Fibroblast of villous mesenchyme (primary cell): Measurements from ENCODE around the gene PLCB2. TPM values are rescaled to one million over a fixed set of nuclear protein-coding genes. Genes with fewer than 3 reads are reported as not detected.

ENCODE experiments used
- DNase-seq: peaks from one replicate; pipeline ENCODE4 v3.0.0-alpha.2; 2010; ENCODE audit warnings: low read depth
- H3K4me3 ChIP-seq: 2 replicates; pipeline ENCODE4 v1.5.1; 2011; ENCODE audit warnings: low read depth, mild to moderate bottlenecking, low read length
- CTCF ChIP-seq: IDR thresholded peaks from 2 replicates; pipeline ENCODE4 v1.5.1; 2012; ENCODE audit warnings: low read depth, mild to moderate bottlenecking, low read length; ENCODE audit not compliant: insufficient read depth
- total RNA-seq: library from RNA; depleted of rRNA; stranded (reverse); fragments of >200 nt; gene quantifications from 2 replicates; pipeline ENCODE4 v1.2.3, GENCODE V29; 2012

PLCB2 gene
- total RNA-seq, 1 donor: 0.43 TPM

GRCh38 chr15:40317580-40317979 is 9.8 kb upstream of the PLCB2 start:
- H3K4me3 ChIP-seq: no peak overlapping the region
- no peak for DNase-seq
- no peak for TF ChIP-seq CTCF

GRCh38 chr15:40316931-40317330 is 9.2 kb upstream of the PLCB2 start:
- TF ChIP-seq CTCF: no peak
- no peak for DNase-seq
- no peak overlapping the region for H3K4me3 ChIP-seq

- TF ChIP-seq CTCF: no peak
- DNase-seq: no peak
- no peak overlapping the region for H3K4me3 ChIP-seq
Observed at GRCh38 chr15:40314723-40315276, 7.1 kb upstream of the PLCB2 start.

DNA sequence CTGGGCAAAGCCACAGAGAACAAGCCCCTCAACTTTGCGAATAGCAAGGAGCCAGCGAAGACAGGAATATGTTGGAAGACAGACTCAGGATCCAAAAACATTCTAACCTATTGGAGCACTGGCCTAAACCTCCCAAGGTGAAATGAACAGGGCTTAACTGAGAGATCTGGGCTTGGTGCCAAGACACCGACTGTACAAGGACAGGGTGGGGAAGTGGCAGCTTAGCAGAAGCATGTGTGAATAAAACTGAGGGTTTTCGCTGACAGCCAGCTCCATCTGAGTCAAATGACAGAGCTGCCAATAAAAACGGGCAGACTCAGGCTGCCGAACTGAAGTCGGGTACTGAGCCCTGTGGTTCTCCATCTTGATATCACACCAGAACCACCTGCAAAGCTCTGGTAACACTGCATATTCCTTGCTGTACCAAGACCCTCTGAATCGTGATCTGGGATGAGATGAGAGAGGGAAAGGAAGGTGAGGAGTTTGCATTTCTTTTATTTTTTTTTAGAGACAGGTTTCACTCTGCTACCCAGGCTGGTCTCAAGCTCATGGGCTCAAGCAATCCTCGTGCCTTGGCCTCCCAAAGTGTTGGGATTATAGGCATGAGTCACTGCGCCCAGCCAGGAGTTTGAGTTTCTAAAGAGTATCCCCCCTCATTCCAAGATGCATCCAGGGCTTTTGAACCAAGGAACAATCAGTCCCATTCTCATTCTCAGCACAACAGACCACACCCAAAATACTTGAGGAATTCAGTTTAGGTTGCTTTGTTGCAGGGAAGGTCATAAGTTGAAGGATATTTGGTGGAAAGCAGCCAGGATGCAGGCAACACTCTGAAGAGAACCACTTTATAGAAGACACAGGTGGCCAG is 6.0 kb upstream of the PLCB2 start:
- DNase-seq: no peak
- no peak for TF ChIP-seq CTCF

DNA sequence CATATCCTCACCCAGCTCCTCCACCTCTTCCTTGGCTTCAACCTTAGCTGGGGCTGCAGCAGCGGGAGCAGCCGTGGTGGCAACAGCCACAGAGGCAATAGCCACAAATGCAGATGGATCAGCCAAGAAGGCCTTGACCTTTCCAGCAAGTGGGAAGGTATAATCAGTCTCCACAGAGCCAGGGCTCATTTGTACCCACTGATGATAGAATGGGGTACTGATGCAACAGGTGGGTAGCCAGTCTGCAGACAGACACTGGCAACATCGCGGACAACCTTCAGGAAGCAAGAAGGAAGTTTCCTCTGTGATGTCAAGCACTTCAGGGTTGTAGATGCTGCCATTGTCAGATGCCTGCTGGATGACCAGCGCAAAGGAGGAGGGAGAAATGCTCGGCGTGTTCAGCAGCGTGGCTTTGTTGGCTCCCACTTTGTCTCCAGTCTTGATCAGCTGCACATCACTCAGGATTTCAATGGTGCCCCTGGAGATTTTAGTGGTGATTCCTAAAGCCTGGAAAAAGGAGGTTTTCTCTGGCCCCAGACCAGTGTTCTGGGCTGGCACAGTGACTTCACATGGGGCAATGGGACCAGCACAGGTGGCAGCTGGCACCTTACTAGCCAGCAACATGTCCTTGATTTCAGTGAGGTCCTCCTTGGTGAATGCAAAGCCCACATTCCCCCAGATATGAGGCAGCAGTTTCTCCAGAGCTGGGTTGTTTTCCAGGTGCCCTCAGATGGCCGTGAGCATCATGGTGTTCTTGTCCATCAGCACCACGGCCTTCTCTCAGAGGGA is 4.8 kb upstream of the PLCB2 start:
- no peak for TF ChIP-seq CTCF
- DNase-seq: no peak
- H3K4me3 ChIP-seq: no peak overlapping the region

More for the DNA sequence above, 6.0 kb upstream of the PLCB2 start:
- H3K4me3 ChIP-seq: no peak overlapping the region

- no peak for DNase-seq
- H3K4me3 ChIP-seq: no peak overlapping the region
- TF ChIP-seq CTCF: no peak
Observed at GRCh38 chr15:40310993-40311392, 3.3 kb upstream of the PLCB2 start.
